Stimulated activated CD4-positive, alpha-beta T cell treated with anti-CD3 and anti-CD28 coated beads, Interleukin-4, amount 100 ng/mL, for 4 hours (primary cell): ENCODE measurements around the gene FBN2.

Experiments
- DNase-seq, 2 experiments: peaks; one replicate each; pipeline ENCODE4 v3.0.0-alpha.2; 2020

The FBN2 gene

GRCh38 chr5:128538000-128538249 lies at the start of gene FBN2:
Gene FBN2 (minus strand): TSS chr5:128538245. CDS start chr5:128537603, 642 bp downstream.
- no peak for DNase-seq

GRCh38 chr5:128587275-128587674 lies 49.2 kb upstream of the FBN2 start:
- no peak for DNase-seq

- DNase-seq: no peak
Measured at GRCh38 chr5:128586848-128587247, 48.8 kb upstream of the FBN2 start.

- no peak for DNase-seq
Measured at GRCh38 chr5:128579639-128580038, 41.6 kb upstream of the FBN2 start.

- DNase-seq: no peak
Measured at GRCh38 chr5:128579093-128579492, 41.0 kb upstream of the FBN2 start.

- no peak for DNase-seq
Measured at GRCh38 chr5:128574041-128574440, 36.0 kb upstream of the FBN2 start.

GRCh38 chr5:128572930-128573319 lies 34.9 kb upstream of the FBN2 start:
- no peak for DNase-seq

- DNase-seq: no peak
Measured at GRCh38 chr5:128572051-128572929, 34.2 kb upstream of the FBN2 start.

GRCh38 chr5:128566178-128566577 lies 28.1 kb upstream of the FBN2 start:
- DNase-seq: no peak

- DNase-seq: no peak
Measured at GRCh38 chr5:128559300-128560297, 21.6 kb upstream of the FBN2 start.

- no peak for DNase-seq
Measured at GRCh38 chr5:128553747-128554146, 15.7 kb upstream of the FBN2 start.

GRCh38 chr5:128551476-128551875 lies 13.4 kb upstream of the FBN2 start:
- DNase-seq: no peak

GRCh38 chr5:128549496-128549895 lies 11.5 kb upstream of the FBN2 start:
- no peak for DNase-seq

GRCh38 chr5:128546658-128547281 lies 8.7 kb upstream of the FBN2 start:
- DNase-seq: no peak

- DNase-seq: no peak
Measured at GRCh38 chr5:128541385-128541784, 3.3 kb upstream of the FBN2 start.

GRCh38 chr5:128539038-128539429 lies 989 bp upstream of the FBN2 start:
- DNase-seq: no peak

- no peak for DNase-seq
Measured at GRCh38 chr5:128538250-128539037, 399 bp upstream of the FBN2 start.

- DNase-seq: no peak
Measured at GRCh38 chr5:128537221-128537999, 635 bp downstream of the FBN2 start.

GRCh38 chr5:128536254-128537220 lies 1.5 kb downstream of the FBN2 start:
- DNase-seq: no peak

- DNase-seq: no peak
Measured at GRCh38 chr5:128535251-128535650, 2.8 kb downstream of the FBN2 start.

- DNase-seq: no peak
Measured at GRCh38 chr5:128534726-128535125, 3.3 kb downstream of the FBN2 start.
